ENCODE results near the gene POLR2L. TPM values are rescaled to one million over a fixed set of nuclear protein-coding genes. Genes with fewer than 3 reads are reported as not detected.

Gene POLR2L
- total RNA-seq, 1 donor from 2014 or later, result 53.8 TPM

DNA sequence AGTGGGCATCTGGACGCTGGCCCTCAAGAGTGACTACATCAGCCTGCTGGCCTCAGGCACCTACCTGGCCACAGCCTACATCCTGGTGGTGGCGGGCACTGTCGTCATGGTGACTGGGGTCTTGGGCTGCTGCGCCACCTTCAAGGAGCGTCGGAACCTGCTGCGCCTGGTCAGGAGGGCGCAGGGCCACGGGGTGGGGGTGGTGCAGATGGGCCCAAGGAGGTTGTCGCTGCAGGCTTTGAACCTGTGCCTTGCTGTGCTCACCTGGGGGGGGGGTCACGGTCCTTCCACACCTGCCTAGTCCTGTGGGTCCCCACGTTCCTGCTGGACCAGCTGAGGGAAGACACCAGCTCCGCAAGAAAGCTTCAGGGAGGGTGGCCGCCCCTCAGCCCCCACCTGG, 6.1 kb downstream of the POLR2L start:
- TF ChIP-seq POLR2A (IDR thresholded peaks at IDR 0.05) (no peak), POLR2AphosphoS5 (IDR thresholded peaks at IDR 0.05; ENCODE audit: insufficient read depth in 1 of 2, low read depth in 1 of 2) (no peak)
- TF ChIP-seq, protein P1, sequence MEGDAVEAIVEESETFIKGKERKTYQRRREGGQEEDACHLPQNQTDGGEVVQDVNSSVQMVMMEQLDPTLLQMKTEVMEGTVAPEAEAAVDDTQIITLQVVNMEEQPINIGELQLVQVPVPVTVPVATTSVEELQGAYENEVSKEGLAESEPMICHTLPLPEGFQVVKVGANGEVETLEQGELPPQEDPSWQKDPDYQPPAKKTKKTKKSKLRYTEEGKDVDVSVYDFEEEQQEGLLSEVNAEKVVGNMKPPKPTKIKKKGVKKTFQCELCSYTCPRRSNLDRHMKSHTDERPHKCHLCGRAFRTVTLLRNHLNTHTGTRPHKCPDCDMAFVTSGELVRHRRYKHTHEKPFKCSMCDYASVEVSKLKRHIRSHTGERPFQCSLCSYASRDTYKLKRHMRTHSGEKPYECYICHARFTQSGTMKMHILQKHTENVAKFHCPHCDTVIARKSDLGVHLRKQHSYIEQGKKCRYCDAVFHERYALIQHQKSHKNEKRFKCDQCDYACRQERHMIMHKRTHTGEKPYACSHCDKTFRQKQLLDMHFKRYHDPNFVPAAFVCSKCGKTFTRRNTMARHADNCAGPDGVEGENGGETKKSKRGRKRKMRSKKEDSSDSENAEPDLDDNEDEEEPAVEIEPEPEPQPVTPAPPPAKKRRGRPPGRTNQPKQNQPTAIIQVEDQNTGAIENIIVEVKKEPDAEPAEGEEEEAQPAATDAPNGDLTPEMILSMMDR (IDR thresholded peaks at IDR 0.05), result no peak
- H3K27ac ChIP-seq, result no peak overlapping the region

DNA sequence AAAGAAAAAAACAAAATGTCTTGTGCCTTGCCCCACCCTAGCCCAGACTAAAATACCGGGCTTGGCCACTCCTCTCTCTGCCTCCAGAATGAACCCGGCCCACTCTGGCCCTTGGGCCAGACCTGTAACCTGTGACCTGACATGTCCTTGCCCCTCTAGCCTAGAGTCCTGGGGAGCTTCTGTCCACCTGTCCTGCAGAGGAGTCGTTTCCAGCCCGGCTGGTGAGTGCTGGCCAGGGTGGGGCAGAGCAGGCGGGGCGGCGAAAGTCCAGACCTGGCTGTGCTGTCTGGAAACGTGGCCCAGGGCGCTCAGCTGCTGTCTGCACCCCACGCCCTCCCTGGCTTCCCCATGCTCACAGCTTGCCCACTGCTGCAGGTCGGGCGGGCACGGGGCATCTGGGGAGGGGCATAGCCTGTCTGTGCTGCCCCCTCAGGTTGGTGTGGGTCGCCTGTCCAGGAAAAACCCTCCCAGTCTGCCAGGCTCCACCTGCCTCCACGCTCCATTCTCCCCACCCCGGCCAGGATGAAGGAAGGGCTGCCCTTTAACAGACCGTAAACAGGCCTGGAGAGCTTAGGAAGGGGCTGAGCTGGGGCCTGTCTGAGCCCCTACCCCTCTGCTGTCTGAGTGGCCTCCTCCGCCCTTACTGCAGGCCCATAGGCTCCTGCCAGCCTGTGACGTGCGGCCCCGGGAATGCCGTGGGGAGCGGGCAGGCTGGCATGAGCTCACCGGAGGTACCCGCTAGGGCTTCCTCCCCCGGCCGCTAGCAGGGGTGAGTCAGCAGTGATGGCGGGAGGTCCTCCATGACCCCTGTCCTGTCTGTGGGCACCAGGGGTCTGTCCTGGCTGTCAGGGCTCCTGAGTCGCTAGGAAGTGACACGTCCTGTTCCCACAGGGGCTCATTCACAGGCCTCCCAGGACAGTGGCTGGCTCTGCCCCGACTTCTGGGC, 7.7 kb downstream of the POLR2L start:
- Histone ChIP-seq H3K36me3 (peaks cover 0 to 32% of the 10 kb centered on the region in 2 donors), H3K27me3 (no peaks in the 10 kb centered on the region), H3K4me1 (peaks cover 86% of the 10 kb centered on the region), H3K27ac (peak overlapping the region; percentile 88), H3K9me3 (no peaks in the 10 kb centered on the region), H3K4me3 (peak overlapping the region; percentile 66 to 94)
- no peak for DNase-seq (ENCODE audit: extremely low spot score in 2 of 2)
- TF ChIP-seq POLR2A (IDR thresholded peaks at IDR 0.05), result no peak
- TF ChIP-seq, protein P1 (IDR thresholded peaks at IDR 0.05), result no peak
- peak in 1 of 2 donors; percentile 72 for TF ChIP-seq POLR2AphosphoS5 (IDR thresholded peaks at IDR 0.05; ENCODE audit: insufficient read depth in 1 of 2, low read depth in 1 of 2)
- intact Hi-C loops (cut with DNase I), result no loop called here

More for the DNA sequence above, 6.1 kb downstream of the POLR2L start:
- H3K4me1 ChIP-seq, result peaks cover 86% of the 10 kb centered on the region
- no peak for DNase-seq (ENCODE audit: extremely low spot score in 2 of 2)
- H3K9me3 ChIP-seq, result no peaks in the 10 kb centered on the region
- H3K27me3 ChIP-seq, result no peaks in the 10 kb centered on the region
- intact Hi-C loops (cut with DNase I), result no loop called here
- H3K4me3 ChIP-seq, result no peak overlapping the region
- H3K36me3 ChIP-seq, result peaks cover 0 to 48% of the 10 kb centered on the region in 2 donors

DNA sequence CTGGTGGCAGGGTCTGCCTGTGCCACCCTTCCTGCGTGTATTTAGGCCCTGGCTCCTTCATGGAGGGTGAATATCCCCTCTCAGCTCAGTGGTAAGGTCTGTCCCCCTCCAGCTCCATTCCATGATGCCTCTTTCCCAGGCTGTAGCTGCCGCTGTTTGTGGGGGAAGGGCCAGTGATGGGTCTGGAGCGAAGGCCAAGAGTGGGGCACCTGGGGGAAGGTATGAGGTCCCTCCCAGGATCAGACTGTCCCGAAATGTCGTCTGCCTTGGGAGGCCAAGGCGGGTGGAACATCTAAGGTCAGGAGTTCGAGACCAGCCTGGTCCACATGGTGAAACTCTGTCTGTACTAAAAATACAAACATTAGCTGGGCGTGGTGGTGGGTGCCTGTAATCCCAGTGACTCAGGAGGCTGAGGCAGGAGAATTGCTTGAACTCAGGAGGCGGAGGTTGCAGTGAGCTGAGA, 8.4 kb downstream of the POLR2L start:
- TF ChIP-seq POLR2AphosphoS5 (IDR thresholded peaks at IDR 0.05; ENCODE audit: insufficient read depth in 1 of 2, low read depth in 1 of 2), result peak in 1 of 2 donors; percentile 17
- no peak for TF ChIP-seq POLR2A (IDR thresholded peaks at IDR 0.05)
- TF ChIP-seq, protein P1 (IDR thresholded peaks at IDR 0.05), result no peak
- Histone ChIP-seq H3K9me3 (no peaks in the 10 kb centered on the region), H3K36me3 (peaks cover 0 to 31% of the 10 kb centered on the region in 2 donors), H3K27ac (peak overlapping the region; percentile 88), H3K4me1 (peaks cover 86% of the 10 kb centered on the region), H3K27me3 (no peaks in the 10 kb centered on the region), H3K4me3 (peak overlapping the region; percentile 66 to 94)
- intact Hi-C loops (cut with DNase I), result no loop called here
- no peak for DNase-seq (ENCODE audit: extremely low spot score in 2 of 2)

DNA sequence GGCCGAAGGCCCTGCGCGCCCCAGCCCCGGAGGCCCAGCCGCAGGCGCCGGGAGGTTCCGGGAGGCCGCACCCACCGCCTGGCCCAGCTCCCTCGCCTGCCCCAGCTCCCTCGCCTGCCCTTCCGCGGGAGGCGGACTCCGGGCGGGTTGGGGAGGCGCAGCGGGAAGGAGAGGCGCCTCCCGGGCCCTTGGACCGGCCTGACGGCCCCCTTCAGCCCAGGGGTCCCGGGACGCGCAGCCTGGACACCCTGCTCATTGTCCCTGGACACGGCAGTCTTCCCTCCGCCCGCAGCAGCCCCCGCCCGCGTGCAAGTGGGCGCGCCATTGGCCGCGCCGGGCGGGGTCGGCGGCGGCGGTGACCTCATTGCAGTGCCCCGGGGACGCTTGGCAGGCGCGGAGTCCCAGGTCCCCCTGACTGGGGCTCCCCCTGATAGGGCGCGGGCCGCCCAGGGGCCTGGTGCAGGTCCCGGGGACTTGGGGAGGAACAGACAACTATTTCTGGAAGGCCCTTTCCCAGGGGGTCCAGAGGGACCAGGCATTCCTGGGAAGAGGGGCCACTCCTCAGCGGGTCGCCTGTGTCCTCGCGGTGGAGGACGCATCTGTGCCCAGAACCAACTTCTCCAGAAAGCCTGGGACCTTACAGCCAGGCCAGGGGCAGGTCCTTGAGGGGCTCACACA, 9.1 kb downstream of the POLR2L start:
- no peaks in the 10 kb centered on the region for H3K27me3 ChIP-seq
- DNase-seq (ENCODE audit: extremely low spot score in 2 of 2), result no peak

More for the DNA sequence above, 9.1 kb downstream of the POLR2L start:
- Histone ChIP-seq H3K36me3 (peaks cover 0 to 24% of the 10 kb centered on the region in 2 donors), H3K4me1 (peaks cover 86% of the 10 kb centered on the region), H3K4me3 (peak overlapping the region; percentile 66 to 94), H3K9me3 (no peaks in the 10 kb centered on the region), H3K27ac (peak overlapping the region; percentile 88)
- intact Hi-C loops (cut with DNase I), result no loop called here
- TF ChIP-seq POLR2AphosphoS5 (IDR thresholded peaks at IDR 0.05; ENCODE audit: insufficient read depth in 1 of 2, low read depth in 1 of 2) (peak in 1 of 2 donors; percentile 42), POLR2A (IDR thresholded peaks at IDR 0.05) (no peak)
- TF ChIP-seq, protein P1 (IDR thresholded peaks at IDR 0.05), result peak in 1 of 3 experiments; percentile 12
